ENCODE results near the gene TMEM86B. TPM values are rescaled to one million over a fixed set of nuclear protein-coding genes. Genes with fewer than 3 reads are reported as not detected.

TMEM86B gene, protein sequence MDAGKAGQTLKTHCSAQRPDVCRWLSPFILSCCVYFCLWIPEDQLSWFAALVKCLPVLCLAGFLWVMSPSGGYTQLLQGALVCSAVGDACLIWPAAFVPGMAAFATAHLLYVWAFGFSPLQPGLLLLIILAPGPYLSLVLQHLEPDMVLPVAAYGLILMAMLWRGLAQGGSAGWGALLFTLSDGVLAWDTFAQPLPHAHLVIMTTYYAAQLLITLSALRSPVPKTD
- 1 to 10 TPM; 1.6 to 5.8 (median 2.9) TPM for total RNA-seq

DNA sequence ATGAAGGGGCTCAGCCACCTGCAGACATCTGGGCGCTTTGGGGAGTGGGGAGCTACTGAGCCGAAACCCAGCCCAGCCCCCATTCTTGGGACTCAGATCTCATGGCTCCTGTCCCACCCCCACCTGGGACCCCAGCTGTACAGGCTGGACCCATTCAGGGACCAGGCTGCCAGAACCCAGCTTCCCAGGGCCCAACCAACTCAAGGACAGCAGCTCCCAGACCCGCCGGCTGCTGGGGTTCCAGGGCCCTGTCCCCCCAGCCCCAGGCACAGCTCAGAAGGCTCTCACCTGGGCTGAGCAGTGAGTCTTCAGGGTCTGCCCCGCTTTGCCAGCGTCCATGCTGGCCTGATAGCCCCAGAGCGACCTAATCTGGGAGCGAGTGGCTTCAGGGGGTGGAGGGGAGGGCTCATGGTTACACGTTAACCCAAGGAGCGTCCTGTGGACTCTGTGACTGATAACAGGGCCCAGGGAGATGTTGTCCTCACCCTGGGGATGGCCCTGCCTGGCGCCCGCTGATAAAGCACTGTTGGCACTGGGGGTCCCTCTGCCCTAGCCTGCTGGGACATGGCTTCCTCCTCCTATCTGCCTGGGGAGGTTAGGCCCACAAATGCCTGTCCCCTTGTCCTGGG is at the start of gene TMEM86B:
TMEM86B (minus strand) TSS at position 361 of the 629 bp plus-strand sequence; CDS start at position 339, 22 bp downstream.
- Histone ChIP-seq H3K36me3 (peaks cover 19 to 34% of the 10 kb centered on the region in 2 donors), H3K9me3 (no peaks in the 10 kb centered on the region), H3K4me3 (replicated peaks in 1 of 3) (no peak within 1 kb of the TSS), H3K27ac (peak within 1 kb of the TSS in 2 of 3 donors; percentile 41 to 43), H3K4me1 (peaks cover 17 to 45% of the 10 kb centered on the region in 2 donors), H3K27me3 (no peaks in the 10 kb centered on the region)
- intact Hi-C loops (cut with DNase I) = no loop called here
- WGBS, 2 donors = 50 to 60% methylated on average over 2 to 3 of the region's 12 CpGs
- DNase-seq = no peak
- no peak for TF ChIP-seq POLR2A (IDR thresholded peaks at IDR 0.05)
- TF ChIP-seq, protein P1, sequence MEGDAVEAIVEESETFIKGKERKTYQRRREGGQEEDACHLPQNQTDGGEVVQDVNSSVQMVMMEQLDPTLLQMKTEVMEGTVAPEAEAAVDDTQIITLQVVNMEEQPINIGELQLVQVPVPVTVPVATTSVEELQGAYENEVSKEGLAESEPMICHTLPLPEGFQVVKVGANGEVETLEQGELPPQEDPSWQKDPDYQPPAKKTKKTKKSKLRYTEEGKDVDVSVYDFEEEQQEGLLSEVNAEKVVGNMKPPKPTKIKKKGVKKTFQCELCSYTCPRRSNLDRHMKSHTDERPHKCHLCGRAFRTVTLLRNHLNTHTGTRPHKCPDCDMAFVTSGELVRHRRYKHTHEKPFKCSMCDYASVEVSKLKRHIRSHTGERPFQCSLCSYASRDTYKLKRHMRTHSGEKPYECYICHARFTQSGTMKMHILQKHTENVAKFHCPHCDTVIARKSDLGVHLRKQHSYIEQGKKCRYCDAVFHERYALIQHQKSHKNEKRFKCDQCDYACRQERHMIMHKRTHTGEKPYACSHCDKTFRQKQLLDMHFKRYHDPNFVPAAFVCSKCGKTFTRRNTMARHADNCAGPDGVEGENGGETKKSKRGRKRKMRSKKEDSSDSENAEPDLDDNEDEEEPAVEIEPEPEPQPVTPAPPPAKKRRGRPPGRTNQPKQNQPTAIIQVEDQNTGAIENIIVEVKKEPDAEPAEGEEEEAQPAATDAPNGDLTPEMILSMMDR (IDR thresholded peaks at IDR 0.05) = no peak

DNA sequence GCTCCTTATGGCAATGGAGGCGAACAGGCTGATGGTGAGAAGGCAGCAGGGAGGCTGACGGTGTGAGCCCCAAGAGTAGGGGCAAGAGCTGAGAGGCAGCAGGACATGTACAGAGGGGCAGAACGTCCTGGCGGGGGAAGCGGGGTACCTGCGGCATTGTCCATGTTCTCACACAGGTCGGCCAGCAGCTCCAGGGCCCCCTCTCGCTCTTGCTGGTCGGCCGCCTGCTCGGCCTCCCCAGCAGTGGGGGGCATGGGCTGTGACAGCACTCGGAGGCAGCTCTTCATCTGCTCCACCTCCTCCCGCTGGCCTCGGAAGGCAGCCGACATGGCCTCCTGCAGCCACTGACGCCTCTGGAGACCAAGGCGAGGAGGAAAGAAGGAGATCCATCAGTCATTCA is 48.9 kb upstream of the TMEM86B start:
- no peak for TF ChIP-seq POLR2A (IDR thresholded peaks at IDR 0.05)
- TF ChIP-seq, protein P1 (IDR thresholded peaks at IDR 0.05) = no peak
- WGBS, 2 donors = 88 to 93% methylated on average over 12 to 17 of the region's 17 CpGs
- H3K27me3 ChIP-seq = no peaks in the 10 kb centered on the region
- intact Hi-C loops (cut with DNase I) = no loop called here
- H3K9me3 ChIP-seq = no peaks in the 10 kb centered on the region
- H3K4me3 ChIP-seq (replicated peaks in 1 of 3) = no peak overlapping the region
- peaks cover 12 to 16% of the 10 kb centered on the region in 2 donors for H3K36me3 ChIP-seq
- no peak for DNase-seq
- H3K4me1 ChIP-seq = peaks cover 7 to 14% of the 10 kb centered on the region in 2 donors
- H3K27ac ChIP-seq = no peak overlapping the region

DNA sequence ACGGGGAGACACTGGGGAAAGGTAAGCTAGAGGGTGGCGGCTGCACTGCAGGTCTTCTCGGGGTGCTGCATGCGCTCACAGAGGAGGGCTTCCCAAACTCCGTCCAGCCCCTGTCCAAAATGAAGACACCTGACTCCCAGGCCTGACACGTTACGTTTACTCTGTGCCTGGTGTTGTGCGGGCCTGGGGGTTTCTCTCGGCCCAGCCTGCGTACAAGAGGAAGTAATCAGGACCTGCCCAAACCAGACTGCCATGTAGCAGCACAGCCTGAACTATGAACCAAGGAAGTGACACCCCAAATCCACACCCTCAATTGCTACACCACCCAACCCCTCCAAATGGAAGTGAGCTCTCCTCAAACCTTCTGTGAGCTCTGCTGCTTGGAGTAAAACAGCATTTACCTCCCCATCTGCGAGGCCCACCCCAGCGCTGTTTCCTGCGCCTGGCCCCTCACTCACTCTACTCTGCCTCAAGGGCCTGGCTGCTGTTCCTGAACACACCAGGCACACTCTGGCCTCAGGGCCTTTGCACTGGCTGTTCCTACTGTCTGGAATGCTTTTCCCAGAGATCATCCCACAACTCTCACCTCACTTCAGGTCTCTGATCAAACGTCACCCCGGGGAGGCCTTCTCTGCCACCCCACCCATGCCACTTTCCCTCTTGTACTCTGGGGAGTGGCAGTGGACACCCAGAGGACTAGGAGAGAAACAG is 48.3 kb upstream of the TMEM86B start:
- Histone ChIP-seq H3K9me3 (no peaks in the 10 kb centered on the region), H3K4me1 (peaks cover 7 to 14% of the 10 kb centered on the region in 2 donors), H3K27ac (no peak overlapping the region), H3K4me3 (replicated peaks in 1 of 3) (no peak overlapping the region), H3K27me3 (no peaks in the 10 kb centered on the region), H3K36me3 (peaks cover 12 to 16% of the 10 kb centered on the region in 2 donors)
- TF ChIP-seq, protein P1 (IDR thresholded peaks at IDR 0.05) = no peak
- WGBS, 2 donors = 87 to 96% methylated on average over 15 of the region's 15 CpGs
- DNase-seq = no peak
- intact Hi-C loops (cut with DNase I) = no loop called here

DNA sequence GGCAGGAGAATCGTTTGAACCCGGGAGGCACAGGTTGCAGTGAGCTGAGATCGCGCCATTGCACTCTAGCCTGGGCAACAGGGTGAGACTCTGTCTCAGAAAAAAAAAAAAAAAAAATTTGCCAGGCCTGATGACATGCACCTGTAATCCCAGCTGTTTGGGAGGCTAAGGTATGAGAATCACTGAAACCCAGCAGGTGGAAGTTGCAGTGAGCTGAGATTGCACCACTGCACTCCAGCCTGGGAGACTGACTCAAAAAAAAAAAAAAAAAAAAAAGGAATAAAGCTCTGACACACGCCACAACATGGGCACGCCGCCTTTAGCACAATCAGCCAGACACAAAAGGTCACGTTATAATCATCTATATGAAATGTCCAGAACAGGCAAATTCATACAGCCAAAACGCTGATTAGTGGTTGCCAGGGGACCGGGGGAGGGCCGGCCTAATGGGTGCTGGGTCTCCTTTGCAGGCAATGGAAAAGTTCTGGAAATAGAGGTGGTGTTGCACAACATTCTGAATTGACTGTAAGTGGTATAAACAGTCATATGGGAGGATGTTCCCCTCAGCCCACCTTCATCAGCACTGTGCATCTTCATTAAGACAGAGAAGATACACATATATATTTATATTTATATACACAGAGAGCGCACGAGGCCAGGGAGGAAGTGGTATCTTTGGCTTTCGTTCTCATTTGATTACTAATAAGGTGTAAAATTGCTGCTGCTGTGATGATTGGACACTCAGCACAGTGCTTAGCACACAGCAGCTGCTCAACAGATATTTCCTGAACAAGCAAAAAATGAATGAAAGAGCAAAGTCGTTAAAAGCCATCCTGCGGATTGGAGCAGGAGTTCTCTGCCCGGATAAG is 47.5 kb upstream of the TMEM86B start:
- Histone ChIP-seq H3K36me3 (peaks cover 12 to 16% of the 10 kb centered on the region in 2 donors), H3K4me1 (peaks cover 7 to 14% of the 10 kb centered on the region in 2 donors), H3K27me3 (no peaks in the 10 kb centered on the region), H3K4me3 (replicated peaks in 1 of 3) (no peak overlapping the region), H3K9me3 (no peaks in the 10 kb centered on the region), H3K27ac (no peak overlapping the region)
- TF ChIP-seq, protein P1 (IDR thresholded peaks at IDR 0.05) = no peak
- no peak for TF ChIP-seq POLR2A (IDR thresholded peaks at IDR 0.05)
- DNase-seq = no peak
- intact Hi-C loops (cut with DNase I) = no loop called here
- 85 to 87% methylated on average over 17 of the region's 17 CpGs for WGBS, 2 donors

Measured in thyroid gland (tissue), 4 donors.